Activated naive CD8-positive, alpha-beta T cell (primary cell): ENCODE measurements around the gene TRERF1.

ENCODE experiments used
- H3K27ac Mint-ChIP-seq: one replicate; pipeline ENCODE4 v1.8.0; 2021; ENCODE audit warnings: mixed read lengths
- H3K27me3 Mint-ChIP-seq: one replicate; pipeline ENCODE4 v1.8.0; 2021; ENCODE audit warnings: mixed read lengths
- H3K36me3 Mint-ChIP-seq: one replicate; pipeline ENCODE4 v1.8.0; 2021; ENCODE audit warnings: mixed read lengths
- H3K4me1 Mint-ChIP-seq: one replicate; pipeline ENCODE4 v1.8.0; 2021; ENCODE audit warnings: low read depth, mixed read lengths
- H3K4me3 Mint-ChIP-seq: one replicate; pipeline ENCODE4 v1.8.0; 2021; ENCODE audit warnings: mild to moderate bottlenecking, mixed read lengths
- H3K9me3 Mint-ChIP-seq: one replicate; pipeline ENCODE4 v1.8.0; 2021; ENCODE audit warnings: low read depth, mixed read lengths

Gene TRERF1

DNA sequence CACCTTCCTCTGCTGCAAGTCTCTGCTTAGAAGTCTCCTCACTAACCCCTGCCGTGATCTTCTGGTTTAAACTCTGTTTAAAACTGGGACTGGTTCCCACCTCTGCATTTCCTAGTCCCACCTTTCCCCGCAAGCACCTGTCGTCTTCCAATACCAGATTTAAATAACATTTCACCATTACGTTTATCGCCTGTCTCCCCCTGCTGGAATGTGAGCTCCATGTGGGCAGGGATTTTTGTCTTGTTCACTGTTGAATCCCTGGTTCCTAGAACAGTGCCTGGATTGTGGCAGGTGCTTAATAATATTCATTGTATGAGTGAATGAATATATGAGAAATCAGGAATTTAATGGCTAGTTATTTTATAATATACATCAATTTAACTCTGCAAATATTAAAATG lies 275.9 kb downstream of the TRERF1 start:
- no peak overlapping the region for H3K27ac Mint-ChIP-seq
- H3K9me3 Mint-ChIP-seq: no peaks in the 10 kb centered on the region
- H3K27me3 Mint-ChIP-seq: peaks cover 1% of the 10 kb centered on the region
- no peak overlapping the region for H3K4me3 Mint-ChIP-seq
- H3K4me1 Mint-ChIP-seq: peaks cover 5% of the 10 kb centered on the region
- no peaks in the 10 kb centered on the region for H3K36me3 Mint-ChIP-seq
